Prostate gland (tissue), 2 donors: ENCODE measurements around the gene ZNF419. TPM values are rescaled to one million over a fixed set of nuclear protein-coding genes. Genes with fewer than 3 reads are reported as not detected.
A peak's percentile ranks its signal among the peaks of the same experiment; 100 is the strongest.
"Not testable (repeated sequence)": the region's sequence is repeated elsewhere in the genome, so short reads cannot be mapped to it uniquely, and the experiment has no call there.

Experiments
- DNase-seq: peaks from one replicate; pipeline ENCODE4 v3.0.0-alpha.2; 2019; ENCODE audit warnings: low spot score
- H3K27ac ChIP-seq, 2 donors: fragments of 200-600 bp; sonication (generic); 2 replicates each; pipeline ENCODE4 v1.5.1; 2017 to 2019
- H3K27me3 ChIP-seq: fragments of 200-600 bp; sonication (generic); replicated peaks from 2 replicates; pipeline ENCODE4 v1.5.1; 2019; ENCODE audit not compliant: insufficient read depth
- H3K36me3 ChIP-seq, 2 donors: fragments of 200-600 bp; sonication (generic); 1 replicate in 1 of 2; 2 replicates in 1 of 2; pipeline versions ENCODE4 v1.5.1 to v1.8.1; 2017 to 2019
- H3K4me1 ChIP-seq: fragments of 200-600 bp; sonication (generic); replicated peaks from 2 replicates; pipeline ENCODE4 v1.5.1; 2019
- H3K4me3 ChIP-seq, 2 donors: fragments of 200-600 bp; sonication (generic); 2 replicates each; pipeline ENCODE4 v1.5.1; 2017 to 2019
- H3K9me3 ChIP-seq: fragments of 200-600 bp; sonication (generic); 2 replicates; pipeline ENCODE4 v1.5.1; 2017
- POLR2A ChIP-seq: fragments of 450-650 bp; IDR thresholded peaks from one replicate; pipeline ENCODE4 v1.6.1; 2016; ENCODE audit warnings: antibody characterized with exemption, mild to moderate bottlenecking
- POLR2AphosphoS5 ChIP-seq: sonication (generic); formaldehyde crosslinking; IDR thresholded peaks from one replicate; pipeline ENCODE4 v1.6.1; 2017; ENCODE audit warnings: antibody characterized with exemption
- WGBS: methylation state at CpG from one replicate; pipeline ENCODE4 v1.1.5; 2018; 5-methylcytosine and 5-hydroxymethylcytosine counted together
- intact Hi-C: fragments of 100-400 bp; cut with DNase I; formaldehyde crosslinking; loops from one replicate; pipeline ENCODE4 v1.14.2; 2022
- total RNA-seq, 2 donors: library from RNA; depleted of rRNA; stranded (reverse); fragments of >200 nt; gene quantifications; one replicate each; pipeline ENCODE4 v1.1.0, GENCODE V29; 2016
- TF ChIP-seq, protein P1 (sequence below), 4 experiments: fragments of 200-600 bp in 2 of 4; fragments of 450-650 bp in 2 of 4; sonication (generic) in 2 of 4; IDR thresholded peaks; 1 replicate in 3 of 4; 2 replicates in 1 of 4; pipeline ENCODE4 v1.5.1; 2016 to 2019; ENCODE audit warnings: antibody characterized with exemption in 4 of 4, mild to moderate bottlenecking in 2 of 4, moderate library complexity in 2 of 4

The ZNF419 gene
- 10 to 100 TPM; 15.4 to 16.0 TPM for total RNA-seq

- peak; percentile 95 for DNase-seq
- Histone ChIP-seq H3K4me3 (peak within 1 kb of the TSS; percentile 77 to 83), H3K27ac (peak within 1 kb of the TSS; percentile 75 to 76)
- H3K4me1 ChIP-seq, H3K27me3 ChIP-seq, H3K9me3 ChIP-seq, H3K36me3 ChIP-seq, intact Hi-C loops: not testable (repeated sequence)
- TF ChIP-seq POLR2A (peak; percentile 70), POLR2AphosphoS5 (peak; percentile 98)
- TF ChIP-seq, protein P1, sequence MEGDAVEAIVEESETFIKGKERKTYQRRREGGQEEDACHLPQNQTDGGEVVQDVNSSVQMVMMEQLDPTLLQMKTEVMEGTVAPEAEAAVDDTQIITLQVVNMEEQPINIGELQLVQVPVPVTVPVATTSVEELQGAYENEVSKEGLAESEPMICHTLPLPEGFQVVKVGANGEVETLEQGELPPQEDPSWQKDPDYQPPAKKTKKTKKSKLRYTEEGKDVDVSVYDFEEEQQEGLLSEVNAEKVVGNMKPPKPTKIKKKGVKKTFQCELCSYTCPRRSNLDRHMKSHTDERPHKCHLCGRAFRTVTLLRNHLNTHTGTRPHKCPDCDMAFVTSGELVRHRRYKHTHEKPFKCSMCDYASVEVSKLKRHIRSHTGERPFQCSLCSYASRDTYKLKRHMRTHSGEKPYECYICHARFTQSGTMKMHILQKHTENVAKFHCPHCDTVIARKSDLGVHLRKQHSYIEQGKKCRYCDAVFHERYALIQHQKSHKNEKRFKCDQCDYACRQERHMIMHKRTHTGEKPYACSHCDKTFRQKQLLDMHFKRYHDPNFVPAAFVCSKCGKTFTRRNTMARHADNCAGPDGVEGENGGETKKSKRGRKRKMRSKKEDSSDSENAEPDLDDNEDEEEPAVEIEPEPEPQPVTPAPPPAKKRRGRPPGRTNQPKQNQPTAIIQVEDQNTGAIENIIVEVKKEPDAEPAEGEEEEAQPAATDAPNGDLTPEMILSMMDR (IDR thresholded peaks at IDR 0.05) = peak in 2 of 4 experiments; percentile 11 to 27
- WGBS = 2% methylated on average over 27 of the region's 69 CpGs
These were observed at the start of gene ZNF419 for GRCh38 chr19:57487477-57488298. TSS of gene ZNF419 (plus strand) at chr19:57487750. CDS start at chr19:57487951, 201 bp downstream.

GRCh38 chr19:57437931-57438330 is 49.6 kb upstream of the ZNF419 start:
- 71% methylated on average over 4 of the region's 4 CpGs for WGBS
- peaks cover 6% of the 10 kb centered on the region for H3K4me1 ChIP-seq
- TF ChIP-seq POLR2AphosphoS5 (no peak), POLR2A (no peak)
- TF ChIP-seq, protein P1 (IDR thresholded peaks at IDR 0.05) = no peak
- intact Hi-C loops = no loop called here
- H3K36me3 ChIP-seq = no peaks in the 10 kb centered on the region
- no peak for DNase-seq
- H3K4me3 ChIP-seq = no peak overlapping the region
- no peaks in the 10 kb centered on the region for H3K27me3 ChIP-seq
- H3K27ac ChIP-seq = no peak overlapping the region
- no peaks in the 10 kb centered on the region for H3K9me3 ChIP-seq

DNA sequence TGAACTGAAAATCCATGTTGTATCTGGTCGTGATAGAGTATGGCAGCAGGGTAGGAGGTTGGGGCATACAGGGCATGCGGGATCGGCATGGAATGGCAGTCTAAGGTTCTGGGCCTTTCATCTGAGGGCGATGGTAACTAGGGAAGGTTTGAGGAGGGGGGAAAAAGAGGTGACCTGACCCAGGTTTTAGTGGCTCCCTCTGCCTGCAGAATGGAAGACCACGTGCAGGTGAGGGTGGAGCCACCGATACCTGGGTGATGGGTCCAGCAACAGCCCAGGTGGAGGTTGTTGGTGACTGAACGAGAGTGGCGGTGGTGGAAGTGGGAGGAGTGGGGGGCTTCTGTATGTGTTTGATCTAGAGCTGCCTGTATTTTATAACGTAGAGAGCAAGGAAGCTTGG is 48.6 kb upstream of the ZNF419 start:
- TF ChIP-seq POLR2A (no peak), POLR2AphosphoS5 (no peak)
- TF ChIP-seq, protein P1 (IDR thresholded peaks at IDR 0.05) = no peak
- Histone ChIP-seq H3K36me3 (no peaks in the 10 kb centered on the region), H3K9me3 (no peaks in the 10 kb centered on the region), H3K4me3 (no peak overlapping the region), H3K27me3 (no peaks in the 10 kb centered on the region), H3K27ac (no peak overlapping the region), H3K4me1 (peaks cover 6% of the 10 kb centered on the region)
- DNase-seq = no peak
- intact Hi-C loops = no loop called here
- WGBS = 86% methylated on average over 9 of the region's 9 CpGs

DNA sequence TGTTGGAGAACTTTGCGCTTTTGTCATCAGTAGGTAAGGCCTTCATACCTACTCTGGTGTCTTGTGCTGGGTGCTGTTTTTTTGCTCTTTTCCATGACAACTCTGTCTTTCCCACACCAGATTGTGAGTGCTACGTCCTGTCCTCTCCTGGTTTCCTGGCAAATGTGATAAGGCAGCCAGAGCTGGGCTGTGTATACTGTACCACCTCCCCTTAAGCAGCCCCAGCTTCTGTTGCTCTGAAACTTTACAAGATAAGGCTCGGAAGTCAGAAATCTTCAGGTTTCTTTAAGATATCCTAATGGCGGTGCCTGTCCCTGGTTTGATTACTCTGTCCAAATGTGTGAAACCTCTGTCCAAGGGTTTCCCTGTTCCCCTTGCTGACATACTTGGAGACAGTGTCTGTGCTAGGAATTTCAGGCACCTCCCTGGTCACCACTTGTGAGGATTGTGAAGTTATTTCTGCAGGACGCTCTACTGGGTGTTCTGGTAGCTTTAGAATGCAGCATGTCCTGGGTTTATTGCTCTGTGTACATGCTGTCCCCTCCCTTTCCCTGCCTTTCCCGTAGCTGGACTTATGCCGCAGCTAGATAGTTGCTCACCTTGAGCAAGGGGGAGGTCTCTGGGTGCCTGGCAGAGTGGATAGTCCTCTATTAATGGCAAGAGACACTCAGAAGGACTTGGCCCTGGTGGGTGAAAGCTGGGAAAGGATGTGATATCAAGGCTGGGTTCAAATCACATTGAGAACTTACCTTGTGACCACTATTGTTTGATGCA is 45.4 kb upstream of the ZNF419 start:
- H3K27ac ChIP-seq = no peak overlapping the region
- intact Hi-C loops = no loop called here
- 83% methylated on average over 7 of the region's 7 CpGs for WGBS
- H3K36me3 ChIP-seq = no peaks in the 10 kb centered on the region
- H3K4me3 ChIP-seq = no peak overlapping the region
- no peak for DNase-seq
- H3K9me3 ChIP-seq = no peaks in the 10 kb centered on the region
- no peak for TF ChIP-seq POLR2A
- no peak for TF ChIP-seq POLR2AphosphoS5
- TF ChIP-seq, protein P1 (IDR thresholded peaks at IDR 0.05) = no peak
- no peaks in the 10 kb centered on the region for H3K27me3 ChIP-seq
- H3K4me1 ChIP-seq = no peaks in the 10 kb centered on the region
